Measurements from ENCODE around the gene SPDEF. TPM values are rescaled to one million over a fixed set of nuclear protein-coding genes. Genes with fewer than 3 reads are reported as not detected.

The SPDEF gene
- total RNA-seq, 3 donors from 2014 or later: 0.13 to 0.24 (median 0.14) TPM

DNA sequence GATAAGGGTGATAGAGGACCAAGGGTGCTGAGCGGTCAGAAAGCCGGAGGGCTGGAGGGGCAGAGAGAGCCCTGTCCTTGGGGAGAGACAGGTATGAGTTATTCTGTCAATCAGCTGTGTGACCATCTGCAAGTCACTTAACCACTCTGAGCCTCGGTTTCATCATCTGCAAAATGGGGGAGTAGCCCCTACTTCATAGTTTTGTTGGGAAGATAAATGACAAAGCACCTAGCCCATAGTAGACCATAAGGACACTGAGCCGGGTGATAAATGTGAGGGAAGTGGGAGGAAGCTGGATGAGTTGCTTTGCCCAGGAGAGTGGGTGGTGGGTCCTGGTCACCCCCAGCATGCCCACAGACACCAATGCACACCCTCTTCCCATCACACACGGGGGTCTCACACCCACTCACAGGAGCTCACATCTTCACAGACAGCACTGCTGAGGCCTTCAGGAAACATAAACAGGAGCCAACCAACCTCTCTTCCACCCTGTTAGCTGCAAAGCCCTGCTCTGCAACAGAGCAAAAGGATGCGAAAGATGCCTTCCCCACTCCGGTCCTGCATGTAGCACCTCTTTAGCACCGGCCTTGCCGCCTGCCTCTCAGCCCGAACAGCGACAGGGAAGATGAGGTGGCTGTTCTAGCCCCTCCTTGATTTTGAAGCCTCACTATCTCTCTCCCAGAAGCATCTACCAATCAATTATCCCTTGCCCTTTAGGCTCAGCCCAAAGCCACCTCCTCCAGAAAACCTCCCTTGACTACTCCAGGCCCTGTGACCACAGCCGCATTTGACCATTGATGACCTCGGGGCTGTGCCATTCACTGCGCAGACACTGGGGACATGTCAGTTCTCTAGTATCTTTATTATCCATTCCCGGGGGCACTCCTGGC, 18.9 kb downstream of the SPDEF start:
- Mint-ChIP-seq H3K27me3 (ENCODE audit: low read depth) (no peaks in the 10 kb centered on the region), H3K36me3 (ENCODE audit: insufficient read depth) (no peaks in the 10 kb centered on the region), H3K4me3 (no peak overlapping the region), H3K4me1 (ENCODE audit: low read depth) (no peaks in the 10 kb centered on the region), H3K9me3 (no peaks in the 10 kb centered on the region)
- ATAC-seq (no peak), DNase-seq (no peak)

DNA sequence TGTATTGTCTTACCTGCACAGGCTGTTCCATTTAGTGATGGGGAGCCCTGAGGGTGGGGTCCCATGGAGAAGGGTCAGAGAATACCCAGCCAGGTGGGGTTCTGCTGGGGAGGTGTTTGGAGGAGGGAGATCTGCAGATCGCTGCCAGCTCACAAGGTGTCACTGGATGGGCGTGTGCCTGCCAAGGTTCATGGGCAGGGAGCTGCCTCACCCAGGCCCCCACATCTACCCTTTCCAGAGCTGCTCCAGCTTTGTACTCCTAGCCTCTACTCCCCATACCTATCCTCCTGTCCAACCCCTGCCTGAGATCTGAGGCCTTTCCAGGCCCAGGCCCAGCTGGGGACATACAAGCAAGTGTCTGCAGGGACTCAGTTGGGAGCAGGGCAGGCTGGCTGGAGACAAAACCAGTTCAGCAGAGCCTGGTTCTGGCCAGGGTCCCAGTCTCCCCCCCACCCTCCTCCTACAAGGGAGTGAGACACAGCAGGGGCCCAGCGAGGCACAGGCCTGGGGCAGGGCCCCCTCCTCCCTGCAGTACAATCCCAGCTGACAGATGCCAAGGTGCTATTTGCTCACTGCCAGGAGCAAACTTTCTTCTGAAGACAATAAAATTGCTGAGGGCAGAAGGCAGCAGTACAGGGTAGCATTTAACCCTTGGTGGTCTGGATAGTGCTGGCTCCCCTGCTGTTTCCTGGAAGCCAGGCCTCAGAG, 19.7 kb downstream of the SPDEF start:
- DNase-seq (no peak), ATAC-seq (no peak)
- Mint-ChIP-seq H3K4me1 (ENCODE audit: low read depth) (no peaks in the 10 kb centered on the region), H3K27me3 (ENCODE audit: low read depth) (no peaks in the 10 kb centered on the region), H3K9me3 (no peaks in the 10 kb centered on the region), H3K36me3 (ENCODE audit: insufficient read depth) (no peaks in the 10 kb centered on the region), H3K4me3 (no peak overlapping the region)

DNA sequence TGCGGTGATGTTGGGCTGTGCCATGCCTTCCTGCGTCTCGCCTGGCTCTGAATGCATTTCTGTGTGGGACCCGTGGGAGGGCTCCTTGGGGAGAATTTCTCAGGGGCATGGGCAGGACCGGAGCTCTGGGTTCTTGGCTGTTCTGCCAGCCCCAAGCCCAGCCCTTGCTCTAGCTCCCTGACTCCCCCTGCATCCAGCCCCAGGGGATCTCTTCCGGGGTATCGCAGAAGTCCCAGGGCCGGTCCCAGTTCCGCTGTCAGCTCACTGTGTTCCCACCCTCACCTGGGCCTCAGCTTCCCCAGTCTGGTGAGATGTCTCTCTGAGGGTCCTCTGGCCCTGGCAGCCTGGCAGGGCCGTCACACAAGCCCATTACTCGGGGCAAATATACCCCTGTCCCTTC, 20.5 kb downstream of the SPDEF start:
- no peak for DNase-seq
- no peaks in the 10 kb centered on the region for H3K27me3 Mint-ChIP-seq (ENCODE audit: low read depth)
- H3K4me3 Mint-ChIP-seq: no peak overlapping the region
- H3K36me3 Mint-ChIP-seq (ENCODE audit: insufficient read depth): no peaks in the 10 kb centered on the region
- no peaks in the 10 kb centered on the region for H3K9me3 Mint-ChIP-seq
- no peaks in the 10 kb centered on the region for H3K4me1 Mint-ChIP-seq (ENCODE audit: low read depth)
- no peak for ATAC-seq

DNA sequence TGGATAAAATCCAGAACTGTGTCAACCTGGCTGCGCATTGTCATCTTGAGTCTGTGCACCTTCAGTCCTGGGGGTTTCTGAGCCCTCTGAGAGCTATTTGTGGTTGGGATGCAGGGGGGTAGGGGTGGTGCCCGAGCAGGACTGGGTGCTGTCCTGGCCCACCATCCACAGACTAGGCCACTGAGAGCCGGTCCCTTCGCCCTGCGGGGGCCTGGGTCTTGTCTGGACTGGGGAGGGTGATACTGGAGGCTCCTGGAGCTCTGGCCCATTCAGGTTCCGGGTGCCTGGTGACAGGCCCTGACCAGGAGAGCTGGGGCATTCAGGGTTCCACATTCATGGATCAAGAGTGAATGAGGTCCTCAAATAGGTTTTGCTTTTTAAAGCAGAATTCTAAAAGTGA, 20.9 kb downstream of the SPDEF start:
- H3K9me3 Mint-ChIP-seq: no peaks in the 10 kb centered on the region
- H3K27me3 Mint-ChIP-seq (ENCODE audit: low read depth): no peaks in the 10 kb centered on the region
- H3K4me3 Mint-ChIP-seq: no peak overlapping the region
- no peaks in the 10 kb centered on the region for H3K4me1 Mint-ChIP-seq (ENCODE audit: low read depth)
- ATAC-seq (no peak), DNase-seq (no peak)
- H3K36me3 Mint-ChIP-seq (ENCODE audit: insufficient read depth): no peaks in the 10 kb centered on the region

- Mint-ChIP-seq H3K9me3 (no peaks in the 10 kb centered on the region), H3K27me3 (ENCODE audit: low read depth) (no peaks in the 10 kb centered on the region), H3K4me3 (no peak overlapping the region), H3K4me1 (ENCODE audit: low read depth) (no peaks in the 10 kb centered on the region), H3K36me3 (ENCODE audit: insufficient read depth) (no peaks in the 10 kb centered on the region)
- no peak for DNase-seq
- no peak for ATAC-seq
Measured at GRCh38 chr6:34534656-34535055, 21.5 kb downstream of the SPDEF start.

- DNase-seq (no peak), ATAC-seq (no peak)
- H3K4me1 Mint-ChIP-seq (ENCODE audit: low read depth): no peaks in the 10 kb centered on the region
- no peak overlapping the region for H3K4me3 Mint-ChIP-seq
- H3K36me3 Mint-ChIP-seq (ENCODE audit: insufficient read depth): no peaks in the 10 kb centered on the region
- no peaks in the 10 kb centered on the region for H3K27me3 Mint-ChIP-seq (ENCODE audit: low read depth)
- no peaks in the 10 kb centered on the region for H3K9me3 Mint-ChIP-seq
Measured at GRCh38 chr6:34534146-34534545, 22.0 kb downstream of the SPDEF start.

GRCh38 chr6:34532230-34532629, 23.9 kb downstream of the SPDEF start:
- no peaks in the 10 kb centered on the region for H3K9me3 Mint-ChIP-seq
- H3K4me1 Mint-ChIP-seq (ENCODE audit: low read depth): peaks cover 6% of the 10 kb centered on the region
- ATAC-seq (no peak), DNase-seq (no peak)
- no peaks in the 10 kb centered on the region for H3K36me3 Mint-ChIP-seq (ENCODE audit: insufficient read depth)
- H3K27me3 Mint-ChIP-seq (ENCODE audit: low read depth): no peaks in the 10 kb centered on the region
- no peak overlapping the region for H3K4me3 Mint-ChIP-seq

- ATAC-seq: no peak
- Mint-ChIP-seq H3K36me3 (ENCODE audit: insufficient read depth) (no peaks in the 10 kb centered on the region), H3K9me3 (no peaks in the 10 kb centered on the region), H3K27me3 (ENCODE audit: low read depth) (no peaks in the 10 kb centered on the region), H3K4me3 (no peak overlapping the region), H3K4me1 (ENCODE audit: low read depth) (peaks cover 7% of the 10 kb centered on the region)
- DNase-seq: no peak
Measured at GRCh38 chr6:34531580-34532201, 24.4 kb downstream of the SPDEF start.

DNA sequence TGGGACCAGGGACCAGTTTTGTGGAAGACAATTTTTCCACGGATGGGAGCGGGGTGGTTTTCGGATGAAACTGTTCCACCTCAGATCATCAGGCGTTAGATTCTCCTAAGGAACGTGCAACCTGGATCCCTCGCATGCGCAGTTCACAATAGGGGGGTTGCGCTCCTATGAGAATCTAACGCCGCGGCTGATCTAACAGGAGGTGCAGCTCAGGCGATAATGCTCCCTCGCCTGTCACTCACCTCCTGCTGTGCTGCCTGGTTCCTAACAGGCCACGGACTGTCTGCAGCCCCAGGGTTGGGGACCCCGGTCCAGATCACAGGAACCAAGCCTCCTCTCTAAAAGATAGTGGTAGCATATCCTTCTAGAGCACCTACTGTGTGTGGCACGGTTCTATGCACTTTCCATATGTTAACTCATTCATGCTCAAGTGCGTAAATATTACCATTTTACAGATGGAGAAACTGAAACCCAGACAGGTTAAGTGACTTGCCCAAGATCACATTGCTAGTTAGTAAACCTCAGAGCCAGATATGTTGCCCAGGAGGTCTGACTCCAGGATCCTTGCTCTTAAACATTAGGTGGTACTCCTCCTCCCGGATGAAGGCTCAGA, 25.3 kb downstream of the SPDEF start:
- no peak overlapping the region for H3K4me3 Mint-ChIP-seq
- no peaks in the 10 kb centered on the region for H3K27me3 Mint-ChIP-seq (ENCODE audit: low read depth)
- H3K4me1 Mint-ChIP-seq (ENCODE audit: low read depth): peaks cover 7% of the 10 kb centered on the region
- ATAC-seq: no peak
- H3K36me3 Mint-ChIP-seq (ENCODE audit: insufficient read depth): no peaks in the 10 kb centered on the region
- no peaks in the 10 kb centered on the region for H3K9me3 Mint-ChIP-seq
- no peak for DNase-seq

- no peaks in the 10 kb centered on the region for H3K27me3 Mint-ChIP-seq (ENCODE audit: low read depth)
- H3K4me1 Mint-ChIP-seq (ENCODE audit: low read depth): peaks cover 7% of the 10 kb centered on the region
- no peaks in the 10 kb centered on the region for H3K9me3 Mint-ChIP-seq
- H3K36me3 Mint-ChIP-seq (ENCODE audit: insufficient read depth): no peaks in the 10 kb centered on the region
- no peak overlapping the region for H3K4me3 Mint-ChIP-seq
- DNase-seq (no peak), ATAC-seq (no peak)
Measured at GRCh38 chr6:34529665-34530327, 26.3 kb downstream of the SPDEF start.

DNA sequence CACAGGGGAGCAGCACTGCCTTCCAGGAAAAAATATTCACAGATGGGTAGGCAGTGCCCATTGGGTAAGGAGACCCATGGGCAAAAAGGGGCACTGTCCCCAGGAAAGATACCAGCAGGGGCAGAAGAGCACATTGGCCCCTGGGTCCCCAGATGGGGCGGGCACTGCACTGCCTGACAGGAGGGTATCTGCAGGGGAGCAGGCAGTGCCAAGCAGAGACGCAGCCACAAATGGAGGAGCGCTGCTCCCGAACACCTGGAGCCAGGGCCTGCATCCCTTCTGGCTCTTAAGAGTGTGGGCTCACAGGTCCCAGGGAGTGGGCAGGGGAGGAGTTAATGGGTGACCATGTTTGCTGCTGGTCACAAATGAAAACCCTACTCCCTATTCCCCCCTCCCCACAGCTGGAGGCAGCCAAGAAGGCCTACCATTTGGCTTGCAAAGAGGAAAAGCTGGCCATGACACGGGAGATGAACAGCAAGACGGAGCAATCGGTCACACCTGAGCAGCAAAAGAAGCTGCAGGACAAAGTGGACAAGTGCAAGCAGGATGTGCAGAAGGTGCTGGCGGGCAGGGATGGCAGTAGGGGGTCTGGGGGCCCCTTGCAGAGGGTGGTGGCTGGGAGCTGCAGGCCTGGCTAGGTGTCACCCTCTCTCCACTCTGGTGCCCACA, 27.0 kb downstream of the SPDEF start:
- no peaks in the 10 kb centered on the region for H3K9me3 Mint-ChIP-seq
- H3K27me3 Mint-ChIP-seq (ENCODE audit: low read depth): no peaks in the 10 kb centered on the region
- H3K4me1 Mint-ChIP-seq (ENCODE audit: low read depth): peaks cover 7% of the 10 kb centered on the region
- H3K4me3 Mint-ChIP-seq: no peak overlapping the region
- no peak for DNase-seq
- H3K36me3 Mint-ChIP-seq (ENCODE audit: insufficient read depth): no peaks in the 10 kb centered on the region
- no peak for ATAC-seq

DNA sequence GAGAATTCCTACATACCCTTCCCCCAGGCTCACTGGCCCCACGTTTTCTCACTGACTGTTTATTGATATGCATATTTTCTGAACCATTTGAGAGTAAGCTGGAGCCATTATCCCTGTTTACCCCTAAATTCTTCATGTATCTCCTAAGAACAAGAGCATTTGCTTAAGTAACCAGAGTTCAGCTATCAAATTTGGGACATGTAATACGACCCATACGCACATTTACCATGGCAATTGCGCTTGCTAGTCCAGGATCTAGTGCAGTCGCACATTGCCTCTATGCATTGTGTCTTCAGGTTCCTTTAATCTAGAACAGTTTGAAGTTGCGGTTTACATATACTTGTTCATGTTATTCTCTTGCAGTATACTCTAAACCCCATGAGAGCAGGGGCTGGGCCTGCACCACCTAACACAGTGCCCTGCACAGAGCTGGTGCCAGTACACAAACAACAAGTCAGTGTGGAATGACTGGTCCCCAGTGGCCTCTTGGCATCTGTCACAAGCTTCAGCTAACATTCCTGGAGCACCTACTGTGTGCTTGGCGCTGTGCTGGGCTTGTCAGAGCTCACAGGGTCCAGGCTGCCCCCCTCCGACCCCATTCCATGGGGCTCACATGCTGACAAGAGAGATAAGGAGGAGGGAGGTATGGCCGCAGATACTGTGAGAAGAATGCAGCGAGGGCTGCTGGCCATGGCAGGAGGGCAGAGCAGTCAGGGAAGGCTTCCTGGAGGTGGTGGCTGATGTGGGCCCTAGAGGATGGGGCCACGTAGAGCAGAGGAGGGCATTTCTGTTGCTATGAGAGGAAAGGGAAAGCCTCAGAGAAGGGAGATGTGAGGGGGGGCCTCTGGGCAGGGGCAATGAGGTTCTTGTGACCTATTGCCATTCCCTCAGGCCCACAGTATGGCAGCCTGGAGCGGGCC, 28.1 kb downstream of the SPDEF start:
- DNase-seq (no peak), ATAC-seq (no peak)
- Mint-ChIP-seq H3K4me1 (ENCODE audit: low read depth) (peaks cover 7% of the 10 kb centered on the region), H3K4me3 (peak overlapping the region; percentile 37), H3K36me3 (ENCODE audit: insufficient read depth) (no peaks in the 10 kb centered on the region), H3K9me3 (no peaks in the 10 kb centered on the region), H3K27me3 (ENCODE audit: low read depth) (no peaks in the 10 kb centered on the region)

Data from activated T-cell treated with anti-CD3 and anti-CD28 coated beads, Interleukin-2, amount 50 U/mL, for 4 hours (primary cell).